T-helper 2 cell (primary cell): ENCODE results near the gene KRTAP2-1.
"Not testable (repeated sequence)": the region's sequence is repeated elsewhere in the genome, so short reads cannot be mapped to it uniquely, and the experiment has no call there.

Experiments used
- DNase-seq, 5 experiments: peaks; one replicate each; pipeline versions ENCODE4 v3.0.0 to v3.0.0-alpha.2; 2012 to 2022
- total RNA-seq, 2 donors: gene quantifications; one replicate each; lab custom pipeline; 2026; lab: John Stamatoyannopoulos, UW

KRTAP2-1 gene, protein sequence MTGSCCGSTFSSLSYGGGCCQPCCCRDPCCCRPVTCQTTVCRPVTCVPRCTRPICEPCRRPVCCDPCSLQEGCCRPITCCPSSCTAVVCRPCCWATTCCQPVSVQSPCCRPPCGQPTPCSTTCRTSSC
- 0 reads per million in 2 donors for total RNA-seq

- not testable (repeated sequence) for DNase-seq
These were observed at the start of gene KRTAP2-1 for GRCh38 chr17:41046735-41047465. KRTAP2-1 (minus strand) TSS chr17:41047316; CDS start chr17:41047267, 49 bp downstream.

GRCh38 chr17:41096055-41096454 is 48.9 kb upstream of the KRTAP2-1 start:
- DNase-seq = no peak

- DNase-seq = not testable (repeated sequence)
These were observed 41.7 kb upstream of the KRTAP2-1 start for GRCh38 chr17:41088760-41089352.

DNA sequence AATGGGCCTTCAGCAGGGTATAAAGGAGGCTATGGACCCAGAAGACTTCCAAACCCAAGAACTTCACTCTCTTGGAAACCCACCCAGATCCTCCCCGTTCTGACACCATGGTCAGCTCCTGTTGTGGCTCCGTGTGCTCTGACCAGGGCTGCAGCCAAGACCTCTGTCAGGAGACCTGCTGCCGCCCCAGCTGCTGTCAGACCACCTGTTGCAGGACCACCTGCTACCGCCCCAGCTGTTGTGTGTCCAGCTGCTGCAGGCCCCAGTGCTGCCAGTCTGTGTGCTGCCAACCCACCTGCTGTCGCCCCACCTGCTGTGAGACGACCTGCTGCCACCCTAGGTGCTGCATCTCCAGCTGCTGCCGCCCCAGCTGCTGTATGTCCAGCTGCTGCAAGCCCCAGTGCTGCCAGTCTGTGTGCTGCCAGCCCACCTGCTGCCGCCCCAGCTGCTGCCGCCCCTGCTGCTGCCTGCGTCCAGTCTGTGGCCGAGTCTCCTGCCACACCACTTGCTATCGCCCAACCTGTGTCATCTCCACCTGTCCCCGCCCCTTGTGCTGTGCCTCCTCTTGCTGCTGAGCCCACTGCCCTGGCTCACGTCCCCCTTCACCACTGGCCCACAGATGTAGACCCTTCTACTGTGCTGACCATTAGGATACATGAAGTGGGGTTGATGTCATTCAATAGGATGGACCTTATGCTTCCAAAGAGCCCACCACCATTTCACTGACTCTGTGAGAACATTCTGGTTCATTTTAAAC is 37.2 kb upstream of the KRTAP2-1 start, which contains the start of gene KRTAP4-7:
Gene KRTAP4-7 (plus strand): TSS at position 51 of the 757 bp plus-strand sequence. CDS start 57 bp downstream, at position 108.
- DNase-seq = not testable (repeated sequence)

DNA sequence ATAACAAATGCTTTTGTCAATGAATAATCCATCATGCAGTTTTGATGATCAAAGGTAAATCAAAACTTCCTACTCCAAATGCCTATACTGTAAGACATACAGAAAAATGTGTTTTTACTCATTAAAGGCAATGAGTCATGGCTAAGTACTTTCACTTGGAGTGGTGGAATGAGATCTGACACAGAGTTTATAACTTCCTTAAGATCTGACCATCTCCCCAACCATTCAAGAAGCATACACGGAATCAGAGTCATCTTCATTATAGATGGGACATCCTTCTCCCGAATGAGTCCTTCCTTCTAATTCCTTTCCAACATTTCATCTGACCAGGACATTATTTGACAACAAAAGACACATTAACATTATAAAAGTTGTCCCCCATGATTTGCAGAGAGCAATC is 36.3 kb upstream of the KRTAP2-1 start:
- not testable (repeated sequence) for DNase-seq

DNA sequence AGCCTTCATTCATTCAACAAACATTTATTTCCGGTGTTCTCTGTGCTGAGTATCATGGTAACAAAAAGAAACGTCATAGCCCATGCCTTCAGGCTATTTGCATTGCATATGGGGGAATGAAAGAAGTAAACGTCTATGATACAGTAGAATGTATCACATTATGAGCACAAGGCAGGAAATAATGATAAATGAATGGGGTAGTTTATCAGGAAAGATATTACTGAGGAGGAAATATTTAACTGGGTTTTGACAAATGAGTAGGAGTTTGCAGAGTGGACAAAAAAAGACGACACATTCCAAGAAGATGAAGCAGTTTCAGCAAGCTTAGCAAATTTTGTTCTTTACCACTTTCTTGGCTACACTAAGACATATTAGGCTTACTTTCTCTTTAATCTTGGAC is 35.5 kb upstream of the KRTAP2-1 start:
- DNase-seq = no peak

DNA sequence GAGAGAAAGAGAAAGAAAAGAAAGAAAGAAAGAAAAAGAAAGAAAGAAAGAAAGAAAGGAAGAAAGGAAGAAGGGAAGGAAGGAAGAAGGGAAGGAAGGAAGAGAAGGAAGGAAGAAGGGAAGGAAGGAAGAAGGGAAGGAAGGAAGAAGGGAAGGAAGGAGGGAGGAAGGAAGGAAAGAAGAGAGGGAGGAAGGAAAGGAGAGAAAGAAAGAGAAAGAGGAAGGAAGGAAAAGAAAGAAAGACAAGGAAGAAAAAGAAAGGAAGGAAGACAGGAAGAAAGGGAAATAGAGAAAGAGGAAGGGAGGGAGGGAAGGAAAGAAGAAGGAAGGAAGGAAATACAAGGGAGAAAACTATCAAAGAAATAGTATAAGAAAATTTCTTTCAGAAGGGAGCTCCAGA is 29.7 kb upstream of the KRTAP2-1 start:
- DNase-seq = no peak

DNA sequence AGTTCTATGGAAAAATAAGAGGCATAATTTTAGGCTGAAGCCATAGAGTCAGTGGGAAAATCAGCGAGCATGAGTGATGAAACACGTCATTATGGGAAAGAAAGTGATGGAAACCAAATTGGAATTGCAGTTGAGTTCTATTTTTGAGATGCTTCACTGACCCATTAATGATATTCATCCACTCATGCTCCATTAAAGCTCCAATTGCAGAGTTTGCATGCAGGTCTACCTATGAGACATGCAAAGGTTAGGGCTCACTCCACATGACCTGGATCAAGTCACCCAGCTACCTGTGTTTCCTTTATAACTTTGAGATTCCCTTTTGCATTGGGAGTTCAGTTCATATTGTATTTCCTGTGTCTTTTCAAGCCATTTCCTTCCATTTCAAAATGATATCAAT is 26.6 kb upstream of the KRTAP2-1 start:
- no peak for DNase-seq

DNA sequence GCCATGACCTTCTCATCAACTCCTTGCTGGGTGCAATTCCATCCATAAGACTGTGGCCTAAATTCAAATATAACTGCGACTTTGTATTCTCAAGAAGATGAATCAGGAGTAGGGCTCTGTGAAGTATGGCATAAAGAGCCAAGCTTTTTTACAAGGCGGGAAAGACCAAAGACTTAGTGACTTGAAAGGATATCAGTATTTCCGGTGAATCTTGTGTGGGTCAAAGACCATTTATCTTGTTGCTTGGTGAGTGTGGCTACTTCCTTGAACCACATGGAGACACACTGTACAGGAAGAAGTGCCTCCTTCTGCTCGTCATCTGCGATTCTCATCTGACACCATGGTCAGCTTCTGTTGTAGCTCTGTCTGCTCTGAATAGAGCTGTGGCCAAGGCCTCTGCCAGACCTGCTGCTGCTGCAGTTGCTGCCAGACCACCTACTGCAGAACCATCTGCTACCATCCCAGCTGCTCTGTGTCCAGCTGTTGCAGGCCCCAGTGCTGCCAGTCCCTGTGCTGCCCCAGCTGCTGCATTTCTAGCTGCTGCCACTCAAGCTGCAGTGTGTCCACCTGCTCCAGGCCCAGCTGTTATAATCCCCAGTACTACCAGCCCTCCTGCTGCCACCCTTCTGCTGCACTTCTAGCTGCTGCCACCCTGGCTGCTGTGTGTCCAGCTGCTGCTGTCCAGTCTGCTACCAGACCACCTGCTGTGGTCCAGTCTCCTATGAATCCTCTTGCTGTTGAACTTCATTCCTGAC is 24.7 kb upstream of the KRTAP2-1 start:
- no peak for DNase-seq

GRCh38 chr17:41069031-41069430 is 21.9 kb upstream of the KRTAP2-1 start:
- no peak for DNase-seq

DNA sequence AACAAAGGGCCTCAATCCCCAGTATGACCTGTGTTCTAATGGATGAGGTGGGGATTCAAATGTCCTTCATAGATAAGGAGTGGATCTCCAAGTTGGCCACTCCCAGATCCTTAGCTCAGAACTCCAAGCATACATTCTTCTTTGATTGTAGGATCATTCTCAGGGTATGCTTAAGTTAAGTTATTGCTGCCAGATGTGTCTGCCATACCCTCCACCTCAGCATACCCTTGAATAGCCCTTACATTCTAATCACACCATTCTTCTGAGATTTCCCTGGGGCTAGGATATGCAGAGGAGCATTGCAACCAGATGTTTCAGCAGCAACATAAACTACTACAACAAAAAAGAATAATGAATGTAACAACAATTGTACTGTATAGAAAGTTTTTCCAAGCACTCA is 20.2 kb upstream of the KRTAP2-1 start:
- DNase-seq = no peak

DNA sequence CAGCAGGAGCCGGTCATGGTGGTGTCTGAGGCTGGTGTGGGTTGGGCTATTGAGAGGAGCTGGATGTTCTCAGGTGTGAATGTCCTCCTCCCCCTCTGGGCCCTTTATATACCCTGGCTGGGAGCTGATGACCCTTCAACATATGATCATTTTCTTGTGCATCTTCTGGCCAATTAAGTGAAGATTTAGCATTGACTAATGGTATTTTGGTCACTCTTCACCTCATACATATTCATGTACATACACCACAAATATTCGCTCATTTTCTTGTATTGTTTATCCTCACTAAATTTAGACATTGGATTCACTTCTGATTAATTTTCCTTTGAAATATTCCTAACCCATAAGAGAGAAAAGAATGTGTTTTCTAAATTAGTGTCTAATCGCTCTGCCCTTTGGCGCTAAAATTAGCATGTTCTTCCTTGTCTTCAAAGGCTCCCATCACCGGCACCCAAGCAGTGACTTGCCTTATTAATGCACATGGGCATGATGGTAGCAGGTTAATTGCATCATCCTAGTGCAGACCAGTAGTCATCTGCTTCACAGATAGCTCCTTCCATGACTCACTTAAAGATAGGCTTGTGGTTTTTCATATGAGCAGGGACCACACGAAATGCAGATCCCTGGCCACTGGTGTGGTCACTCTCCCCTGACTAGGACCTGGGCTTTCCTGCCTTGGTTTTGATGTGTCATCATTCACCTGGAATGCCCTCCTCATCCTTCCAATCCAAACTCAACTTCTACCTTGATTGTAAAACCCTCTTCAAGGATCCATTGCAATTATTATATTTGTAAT is 18.9 kb upstream of the KRTAP2-1 start, which contains the start of gene KRTAP2-4:
Gene KRTAP2-4 (minus strand): TSS at position 51 of the 796 bp plus-strand sequence. CDS start 34 bp downstream, at position 17.
- DNase-seq = no peak

- DNase-seq = not testable (repeated sequence)
These were observed 18.0 kb upstream of the KRTAP2-1 start for GRCh38 chr17:41065016-41065689.

GRCh38 chr17:41064301-41064700 is 17.2 kb upstream of the KRTAP2-1 start:
- no peak for DNase-seq

DNA sequence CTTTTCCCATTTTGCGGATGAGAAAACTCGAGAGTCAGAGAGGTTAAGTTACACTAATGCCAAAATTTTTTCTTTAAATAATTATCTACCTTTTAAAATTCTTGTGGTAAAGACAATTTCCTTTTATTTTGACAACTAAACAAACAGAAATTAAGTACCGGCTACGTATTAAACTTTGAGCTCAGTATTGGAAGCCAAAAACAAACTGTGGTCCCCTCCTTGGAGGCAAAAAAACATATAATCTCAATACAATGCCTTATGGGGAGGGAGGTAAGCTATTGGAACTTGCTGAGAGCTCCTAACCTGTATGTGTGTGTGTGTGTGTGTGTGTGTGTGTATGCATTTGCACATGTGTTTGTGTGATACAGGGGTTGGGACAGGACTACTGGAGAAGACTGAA is 16.3 kb upstream of the KRTAP2-1 start:
- no peak for DNase-seq

DNA sequence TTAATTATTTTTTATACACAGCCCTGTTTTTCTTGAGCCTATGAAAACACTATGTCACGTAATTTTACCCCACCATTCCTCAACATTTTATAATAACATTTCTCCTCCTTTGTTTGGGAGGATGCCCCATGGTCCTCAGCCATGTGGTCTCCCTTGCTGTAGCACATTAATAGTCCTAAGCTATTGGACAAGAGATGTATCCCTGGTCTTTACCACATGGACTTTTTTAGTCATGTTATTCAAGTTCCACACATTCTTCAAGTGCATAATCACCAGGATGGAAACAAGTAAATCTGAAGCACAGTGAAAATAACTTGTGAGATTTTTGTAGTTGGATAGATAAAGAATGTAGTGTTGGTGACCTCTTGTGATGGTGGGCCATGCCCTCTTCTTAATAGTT is 14.8 kb upstream of the KRTAP2-1 start:
- DNase-seq = no peak

DNA sequence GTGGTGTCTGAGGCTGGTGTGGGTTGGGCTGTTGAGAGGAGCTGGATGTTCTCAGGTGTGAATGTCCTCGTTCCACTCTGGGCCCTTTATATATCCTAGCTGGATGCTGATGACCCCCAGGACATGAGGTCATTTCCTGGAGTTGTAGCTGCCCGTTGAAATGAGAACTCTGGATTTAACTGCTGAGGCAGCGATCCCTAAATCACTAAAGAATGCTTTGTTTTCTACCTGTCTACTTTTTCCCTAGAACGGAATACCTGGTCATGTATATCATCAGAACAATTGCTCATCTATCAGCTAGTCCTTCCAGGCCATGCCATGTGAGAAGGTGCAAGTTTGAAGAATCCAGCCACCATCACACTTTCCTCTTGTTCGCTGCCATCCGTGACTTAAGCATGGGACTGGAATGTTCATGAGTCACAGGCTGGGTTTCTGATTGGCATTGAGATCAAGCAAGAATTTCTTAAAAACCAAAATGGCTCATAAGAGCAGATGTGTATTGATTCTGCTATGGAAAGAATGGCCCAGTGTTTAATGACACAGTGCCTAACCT is 13.0 kb upstream of the KRTAP2-1 start, which contains the start of gene KRTAP2-3:
Gene KRTAP2-3 (minus strand): TSS at position 63 of the 553 bp plus-strand sequence. CDS start 64 bp downstream, outside the sequence.
- no peak for DNase-seq

GRCh38 chr17:41059276-41060051 is 12.3 kb upstream of the KRTAP2-1 start:
- DNase-seq = not testable (repeated sequence)

GRCh38 chr17:41058741-41059140 is 11.6 kb upstream of the KRTAP2-1 start:
- DNase-seq = no peak
